Ovary (tissue), 9 donors: ENCODE measurements around the gene ANKRD29. TPM values are rescaled to one million over a fixed set of nuclear protein-coding genes. Genes with fewer than 3 reads are reported as not detected.

Experiments used
- DNase-seq, 5 donors: peaks; one replicate each; pipeline ENCODE4 v3.0.0-alpha.2; 2019 to 2020
- H3K27ac ChIP-seq, 2 donors: fragments of 200-600 bp; one replicate each; pipeline versions ENCODE4 v1.5.1 to v1.8.0; 2019 to 2022
- H3K27me3 ChIP-seq: fragments of 200-600 bp; one replicate; pipeline ENCODE4 v1.8.0; 2022
- H3K36me3 ChIP-seq: fragments of 200-600 bp; sonication (generic); one replicate; pipeline ENCODE4 v1.5.1; 2019
- H3K4me1 ChIP-seq: one replicate; pipeline ENCODE4 v1.8.1; 2013; ENCODE audit warnings: mild to moderate bottlenecking, moderate library complexity; ENCODE audit not compliant: insufficient read depth
- H3K4me3 ChIP-seq: fragments of 200-600 bp; sonication (generic); one replicate; pipeline ENCODE4 v1.5.1; 2017
- H3K9me3 ChIP-seq, 2 donors: fragments of 200-600 bp in 1 of 2; sonication (generic) in 1 of 2; one replicate each; pipeline versions ENCODE4 v1.5.1 to v1.8.1; 2013 to 2019; ENCODE audit warnings: mild to moderate bottlenecking in 1 of 2, moderate library complexity in 1 of 2
- EP300 ChIP-seq: sonication (generic); formaldehyde crosslinking; IDR thresholded peaks from one replicate; pipeline ENCODE4 v1.6.1; 2017; ENCODE audit warnings: antibody characterized with exemption
- POLR2A ChIP-seq: fragments of 450-650 bp; IDR thresholded peaks from one replicate; pipeline ENCODE4 v1.6.1; 2017; ENCODE audit warnings: antibody characterized with exemption, mild to moderate bottlenecking, moderate library complexity
- WGBS, 3 donors: extraction: QIAGEN DNeasy Blood & Tissue Kit in 1 of 3; methylation state at CpG; one replicate each; pipeline versions ENCODE4 v1.1.5 to v1.1.7; 2013 to 2017; 5-methylcytosine and 5-hydroxymethylcytosine counted together
- intact Hi-C, 4 donors: fragments of 100-400 bp; cut with DNase I; formaldehyde crosslinking; loops; one replicate each; pipeline versions ENCODE4 v1.11.0 to v1.15.1; 2022 to 2023
- polyA plus RNA-seq, 2 donors: library from polyadenylated mRNA; stranded (reverse); fragments of 200-250 nt in 1 of 2; fragments of 350-450 nt in 1 of 2; fragmentation: Illumina TruSeq in 1 of 2; extraction: RNeasy Lipid Tissue Mini Kit (QIAGEN cat#74804) in 1 of 2; gene quantifications; one replicate each; pipeline ENCODE4 v1.2.3, GENCODE V29; 2013 to 2014
- total RNA-seq, 7 donors: library from RNA; depleted of rRNA in 2 of 7; stranded (reverse); fragments of >200 nt in 2 of 7; fragmentation: NEBNext Ultra II Directional in 3 of 7; extraction: Animal tissue kit (Norgen Biotek cat#: 25700) in 3 of 7; gene quantifications; one replicate each; pipeline versions ENCODE4 v1.1.0 to v1.2.4, GENCODE V29; 2016 to 2023
- TF ChIP-seq, protein P1 (sequence below), 3 donors: fragments of 450-650 bp in 2 of 3; fragments of 200-600 bp in 1 of 3; IDR thresholded peaks; one replicate each; pipeline versions ENCODE4 v1.5.1 to v1.8.0; 2016 to 2022; ENCODE audit warnings: antibody characterized with exemption in 3 of 3, mild to moderate bottlenecking in 1 of 3
- donor health status: DM: no; HTN: no; CAD: no; lungs with moderate emphysema.
- donor health status: DM: no; HTN: no; CAD: no.
- donor health status: Bipolar disorder and iron deficiency.
- donor health status: DM: yes; HTN: yes; CAD: no.
- donor health status: DM: no; HTN: no; CAD: no.
- donor health status: DM: yes; HTN: yes; CAD: no.

Gene ANKRD29
- total and polyA plus RNA-seq, 9 donors: 14.6 to 25.7 (median 17.6) TPM

- intact Hi-C loops: loop anchor here in 1 of 4 donors (10.0 kb wide), 1 partner anchor 70 kb away; no protein-coding TSS in a partner anchor
- 89 to 93% (median 91%) methylated on average over 13 of the region's 13 CpGs for WGBS, 3 donors
- H3K4me3 ChIP-seq: no peak overlapping the region
- H3K27me3 ChIP-seq: no peaks in the 10 kb centered on the region
- no peaks in the 10 kb centered on the region for H3K4me1 ChIP-seq
- H3K36me3 ChIP-seq: no peaks in the 10 kb centered on the region
- no peak for DNase-seq
- TF ChIP-seq POLR2A (no peak), EP300 (no peak)
- TF ChIP-seq, protein P1, sequence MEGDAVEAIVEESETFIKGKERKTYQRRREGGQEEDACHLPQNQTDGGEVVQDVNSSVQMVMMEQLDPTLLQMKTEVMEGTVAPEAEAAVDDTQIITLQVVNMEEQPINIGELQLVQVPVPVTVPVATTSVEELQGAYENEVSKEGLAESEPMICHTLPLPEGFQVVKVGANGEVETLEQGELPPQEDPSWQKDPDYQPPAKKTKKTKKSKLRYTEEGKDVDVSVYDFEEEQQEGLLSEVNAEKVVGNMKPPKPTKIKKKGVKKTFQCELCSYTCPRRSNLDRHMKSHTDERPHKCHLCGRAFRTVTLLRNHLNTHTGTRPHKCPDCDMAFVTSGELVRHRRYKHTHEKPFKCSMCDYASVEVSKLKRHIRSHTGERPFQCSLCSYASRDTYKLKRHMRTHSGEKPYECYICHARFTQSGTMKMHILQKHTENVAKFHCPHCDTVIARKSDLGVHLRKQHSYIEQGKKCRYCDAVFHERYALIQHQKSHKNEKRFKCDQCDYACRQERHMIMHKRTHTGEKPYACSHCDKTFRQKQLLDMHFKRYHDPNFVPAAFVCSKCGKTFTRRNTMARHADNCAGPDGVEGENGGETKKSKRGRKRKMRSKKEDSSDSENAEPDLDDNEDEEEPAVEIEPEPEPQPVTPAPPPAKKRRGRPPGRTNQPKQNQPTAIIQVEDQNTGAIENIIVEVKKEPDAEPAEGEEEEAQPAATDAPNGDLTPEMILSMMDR (IDR thresholded peaks at IDR 0.05): no peak
- H3K9me3 ChIP-seq: no peaks in the 10 kb centered on the region
- no peak overlapping the region for H3K27ac ChIP-seq
Observed at GRCh38 chr18:23584019-23584983, 78.4 kb downstream of the ANKRD29 start.

GRCh38 chr18:23583071-23583865 is 79.4 kb downstream of the ANKRD29 start:
- TF ChIP-seq EP300 (no peak), POLR2A (no peak)
- TF ChIP-seq, protein P1 (IDR thresholded peaks at IDR 0.05): no peak
- Histone ChIP-seq H3K4me1 (no peaks in the 10 kb centered on the region), H3K36me3 (no peaks in the 10 kb centered on the region), H3K9me3 (no peaks in the 10 kb centered on the region), H3K27me3 (no peaks in the 10 kb centered on the region), H3K27ac (no peak overlapping the region), H3K4me3 (no peak overlapping the region)
- no peak for DNase-seq
- intact Hi-C loops: loop anchor here in 1 of 4 donors (10.0 kb wide), 1 partner anchor 68 kb away; no protein-coding TSS in a partner anchor
- 83 to 85% (median 84%) methylated on average over 5 of the region's 5 CpGs for WGBS, 3 donors

DNA sequence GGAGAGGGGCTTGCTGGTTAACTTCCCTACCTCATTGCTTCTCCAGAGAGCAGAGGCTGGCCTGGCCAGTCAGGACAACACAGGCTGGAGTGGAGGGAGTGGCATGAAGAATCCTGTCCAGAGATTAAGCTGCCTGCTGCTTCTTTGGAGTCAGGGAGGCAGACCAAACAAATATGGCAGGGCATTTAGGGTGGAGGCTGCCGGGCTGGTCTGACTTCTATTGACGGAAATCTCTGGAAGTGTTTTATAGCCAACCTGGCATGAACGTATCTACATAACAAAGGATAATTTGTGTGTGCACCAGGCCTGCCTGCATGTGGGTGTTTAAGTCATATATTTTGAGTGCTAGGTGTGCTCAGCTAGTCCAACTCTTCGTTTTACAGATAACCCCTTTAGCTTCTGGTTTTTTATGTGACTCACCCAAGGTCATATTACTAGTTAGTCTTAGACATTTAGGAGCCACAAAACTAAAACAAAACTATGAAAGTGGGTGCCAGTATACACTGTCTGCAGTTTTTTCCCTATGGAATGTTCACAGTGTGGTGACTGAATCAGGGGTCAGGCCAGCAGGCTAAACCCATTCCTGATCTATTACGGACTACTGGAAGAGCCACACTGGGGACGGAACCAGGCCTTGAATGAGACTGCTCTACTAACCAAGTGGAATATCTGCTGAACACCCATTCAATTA is 81.9 kb downstream of the ANKRD29 start:
- H3K9me3 ChIP-seq: no peaks in the 10 kb centered on the region
- no peaks in the 10 kb centered on the region for H3K36me3 ChIP-seq
- no peaks in the 10 kb centered on the region for H3K4me1 ChIP-seq
- no peaks in the 10 kb centered on the region for H3K27me3 ChIP-seq
- 75 to 79% (median 78%) methylated on average over 6 of the region's 6 CpGs for WGBS, 3 donors
- intact Hi-C loops: loop anchor here in 1 of 4 donors (10.0 kb wide), 1 partner anchor 66 kb away; no protein-coding TSS in a partner anchor
- no peak overlapping the region for H3K4me3 ChIP-seq
- TF ChIP-seq EP300: no peak
- no peak for TF ChIP-seq POLR2A
- TF ChIP-seq, protein P1 (IDR thresholded peaks at IDR 0.05): no peak
- DNase-seq: no peak
- no peak overlapping the region for H3K27ac ChIP-seq
